HEK293T (cell line): Measurements from ENCODE around the gene JAK1.
A peak's percentile ranks its signal among the peaks of the same experiment; 100 is the strongest.

Source experiments
- CTCF ChIA-PET: fragments of 350-600 bp; formaldehyde crosslinking; extraction: SDS; loops from one replicate; lab custom pipeline; 2021; ENCODE audit warnings: antibody characterized with exemption, inconsistent platforms; lab: Yijun Ruan, JAX
- POLR2A ChIA-PET: fragments of 350-600 bp; formaldehyde crosslinking; extraction: SDS; loops from one replicate; lab custom pipeline; 2020; ENCODE audit warnings: antibody characterized with exemption, inconsistent platforms; lab: Yijun Ruan, JAX
- DNase-seq: peaks from one replicate; pipeline ENCODE4 v3.0.0; 2012; ENCODE audit warnings: mixed read lengths; ENCODE audit errors: extremely low spot score
- ARNT ChIP-seq: fragments of 450-650 bp; IDR thresholded peaks from 2 replicates; pipeline ENCODE4 v1.6.1; 2017; ENCODE audit warnings: mild to moderate bottlenecking
- BHLHE40 ChIP-seq: fragments of 450-650 bp; IDR thresholded peaks from 2 replicates; pipeline ENCODE4 v1.6.1; 2016; ENCODE audit warnings: mild to moderate bottlenecking, moderate library complexity, borderline replicate concordance
- CTBP1 ChIP-seq: fragments of 450-650 bp; IDR thresholded peaks from 2 replicates; pipeline ENCODE4 v1.6.1; 2016; ENCODE audit warnings: borderline replicate concordance
- ELF4 ChIP-seq: fragments of 450-650 bp; IDR thresholded peaks from 2 replicates; pipeline ENCODE4 v1.6.1; 2017; ENCODE audit warnings: antibody characterized with exemption
- FOXA1 ChIP-seq: fragments of 450-650 bp; IDR thresholded peaks from 2 replicates; pipeline ENCODE4 v1.6.1; 2016; ENCODE audit warnings: mild to moderate bottlenecking
- FOXK2 ChIP-seq: fragments of 450-650 bp; IDR thresholded peaks from 2 replicates; pipeline ENCODE4 v1.6.1; 2016; ENCODE audit warnings: mild to moderate bottlenecking
- FOXM1 ChIP-seq: fragments of 450-650 bp; IDR thresholded peaks from 2 replicates; pipeline ENCODE4 v1.6.1; 2017; ENCODE audit warnings: mild to moderate bottlenecking, borderline replicate concordance
- HDGF ChIP-seq: fragments of 450-650 bp; IDR thresholded peaks from 2 replicates; pipeline ENCODE4 v1.6.1; 2017; ENCODE audit warnings: antibody characterized with exemption, borderline replicate concordance
- L3MBTL2 ChIP-seq: fragments of 450-650 bp; conservative IDR thresholded peaks from 2 replicates; pipeline ENCODE4 v1.6.1; 2016; ENCODE audit warnings: mild to moderate bottlenecking
- LEF1 ChIP-seq: fragments of 450-650 bp; IDR thresholded peaks from 2 replicates; pipeline ENCODE4 v1.6.1; 2017; ENCODE audit warnings: mild to moderate bottlenecking, borderline replicate concordance
- NFRKB ChIP-seq: fragments of 450-650 bp; IDR thresholded peaks from 2 replicates; pipeline ENCODE4 v1.6.1; 2016; ENCODE audit warnings: mild to moderate bottlenecking, moderate library complexity
- PKNOX1 ChIP-seq: fragments of 450-650 bp; IDR thresholded peaks from 2 replicates; pipeline ENCODE4 v1.6.1; 2016
- SP1 ChIP-seq: fragments of 450-650 bp; IDR thresholded peaks from 2 replicates; pipeline ENCODE4 v1.6.1; 2017
- SUZ12 ChIP-seq: fragments of 450-650 bp; IDR thresholded peaks from 2 replicates; pipeline ENCODE4 v1.6.1; 2016; ENCODE audit warnings: mild to moderate bottlenecking
- TARDBP ChIP-seq: fragments of 450-650 bp; IDR thresholded peaks from 2 replicates; pipeline ENCODE4 v1.6.1; 2016
- ZNF384 ChIP-seq: fragments of 450-650 bp; IDR thresholded peaks from 2 replicates; pipeline ENCODE4 v1.6.1; 2016

JAK1 gene

GRCh38 chr1:64967381-64967780 lies 1.0 kb upstream of the JAK1 start:
- POLR2A ChIA-PET, result interaction anchor here (0.7 to 1.6 kb wide), 2 partner anchors 15 to 73 kb away, joined by 3 to 7 read pairs; no protein-coding TSS in a partner anchor
- CTCF ChIA-PET, result no interaction called here
- TF ChIP-seq TARDBP (no peak), FOXK2 (no peak), CTBP1 (no peak), FOXA1 (no peak), HDGF (no peak), ZNF384 (no peak), ELF4 (no peak), SP1 (no peak), NFRKB (no peak), LEF1 (no peak), SUZ12 (no peak), BHLHE40 (no peak), PKNOX1 (no peak), ARNT (no peak), L3MBTL2 (no peak), FOXM1 (no peak)
- no peak for DNase-seq

- CTCF ChIA-PET, result no interaction called here
- DNase-seq, result peak; percentile 67
- POLR2A ChIA-PET, result interaction anchor here (0.8 to 1.6 kb wide), 8 partner anchors 10 to 99 kb away, joined by 3 to 7 read pairs (median 4); no protein-coding TSS in a partner anchor
- no peak for TF ChIP-seq SUZ12
- TF ChIP-seq PKNOX1, result no peak
- TF ChIP-seq TARDBP, result no peak
- TF ChIP-seq ARNT, result no peak
- TF ChIP-seq ZNF384, result no peak
- TF ChIP-seq L3MBTL2, result no peak
These were observed 787 bp downstream of the JAK1 start for GRCh38 chr1:64965366-64966157.

GRCh38 chr1:64963466-64963865 lies 2.9 kb downstream of the JAK1 start:
- ChIA-PET CTCF (no interaction called here), POLR2A (no interaction called here)
- TF ChIP-seq SUZ12, result no peak
- TF ChIP-seq FOXA1, result no peak
- no peak for TF ChIP-seq L3MBTL2
- no peak for TF ChIP-seq SP1
- no peak for DNase-seq

GRCh38 chr1:64962441-64962840 lies 3.9 kb downstream of the JAK1 start:
- no peak for DNase-seq
- ChIA-PET CTCF (no interaction called here), POLR2A (no interaction called here)
- TF ChIP-seq ARNT (no peak), TARDBP (no peak), ZNF384 (no peak), LEF1 (no peak), PKNOX1 (no peak), CTBP1 (no peak), SUZ12 (no peak), HDGF (no peak)

- no peak for DNase-seq
- ChIA-PET CTCF (interaction anchor here (0.5 kb wide), 1 partner anchor 63 kb away, joined by 4 read pairs; no protein-coding TSS in a partner anchor), POLR2A (no interaction called here)
- no peak for TF ChIP-seq ZNF384
- no peak for TF ChIP-seq SP1
- no peak for TF ChIP-seq ELF4
- no peak for TF ChIP-seq PKNOX1
- TF ChIP-seq BHLHE40, result no peak
- no peak for TF ChIP-seq TARDBP
- TF ChIP-seq HDGF, result no peak
These were observed 4.4 kb downstream of the JAK1 start for GRCh38 chr1:64961923-64962322.

- POLR2A ChIA-PET, result no interaction called here
- TF ChIP-seq FOXK2 (no peak), NFRKB (no peak), PKNOX1 (no peak), SP1 (no peak), FOXM1 (no peak), ELF4 (no peak), BHLHE40 (no peak), SUZ12 (no peak), HDGF (no peak), L3MBTL2 (no peak)
- no peak for DNase-seq
- CTCF ChIA-PET, result no interaction called here
These were observed 5.6 kb downstream of the JAK1 start for GRCh38 chr1:64960731-64961130.
